HepG2 (cell line): ENCODE results near the gene P3H3. TPM values are rescaled to one million over a fixed set of nuclear protein-coding genes. Genes with fewer than 3 reads are reported as not detected.

Source experiments
- ADNP ChIP-seq: sonication (generic); formaldehyde crosslinking; IDR thresholded peaks from 2 replicates; pipeline ENCODE4 v1.4.0; 2020; ENCODE audit warnings: missing genetic modification reagents
- AKNA ChIP-seq: sonication (generic); formaldehyde crosslinking; IDR thresholded peaks from 2 replicates; pipeline ENCODE4 v1.4.0; 2020; ENCODE audit warnings: missing genetic modification reagents, borderline replicate concordance
- EED ChIP-seq: sonication (generic); formaldehyde crosslinking; IDR thresholded peaks from 2 replicates; pipeline ENCODE4 v1.5.0; 2020; ENCODE audit warnings: mild to moderate bottlenecking, missing genetic modification reagents
- HIC2 ChIP-seq: sonication (generic); formaldehyde crosslinking; IDR thresholded peaks from 2 replicates; pipeline ENCODE4 v1.9.0; 2022; ENCODE audit warnings: low read depth, missing genetic modification reagents
- MXD4 ChIP-seq: IDR thresholded peaks from 2 replicates; pipeline ENCODE4 v1.6.1; 2016; ENCODE audit warnings: mild to moderate bottlenecking, missing biosample characterization, missing genetic modification reagents
- MXI1 ChIP-seq: IDR thresholded peaks from 3 replicates; pipeline ENCODE4 v1.6.1; 2012; ENCODE audit warnings: low read depth, low read length, inconsistent platforms, borderline replicate concordance
- NFE2 ChIP-seq: sonication (generic); formaldehyde crosslinking; IDR thresholded peaks from 2 replicates; pipeline ENCODE4 v1.4.0; 2020; ENCODE audit warnings: missing genetic modification reagents
- NFIB ChIP-seq: sonication (generic); formaldehyde crosslinking; IDR thresholded peaks from 2 replicates; pipeline ENCODE4 v1.9.0; 2021; ENCODE audit warnings: missing genetic modification reagents, mild to moderate bottlenecking, borderline replicate concordance
- PAWR ChIP-seq: sonication (generic); formaldehyde crosslinking; IDR thresholded peaks from 2 replicates; pipeline ENCODE4 v1.4.0; 2020; ENCODE audit warnings: missing genetic modification reagents, mild to moderate bottlenecking, borderline replicate concordance
- REPIN1 ChIP-seq: sonication (generic); formaldehyde crosslinking; IDR thresholded peaks from 2 replicates; pipeline ENCODE4 v1.8.0; 2022; ENCODE audit warnings: missing genetic modification reagents, low read depth, mild to moderate bottlenecking, borderline replicate concordance
- SKI ChIP-seq: fragments of 450-650 bp; IDR thresholded peaks from one replicate; pipeline ENCODE4 v1.6.1; 2018; ENCODE audit warnings: mild to moderate bottlenecking; ENCODE audit not compliant: partially characterized antibody
- SMC3 ChIP-seq: IDR thresholded peaks from 2 replicates; pipeline ENCODE4 v1.6.1; 2011; ENCODE audit warnings: low read length, improper control_type of control experiment
- TBL1XR1 ChIP-seq: fragments of 150-350 bp; IDR thresholded peaks from 2 replicates; pipeline ENCODE4 v1.6.1; 2014; ENCODE audit warnings: borderline replicate concordance, low read length; ENCODE audit not compliant: partially characterized antibody
- TEAD2 ChIP-seq: sonication (generic); formaldehyde crosslinking; IDR thresholded peaks from 2 replicates; pipeline ENCODE4 v1.9.0; 2021; ENCODE audit warnings: missing genetic modification reagents
- XBP1 ChIP-seq: sonication (generic); formaldehyde crosslinking; IDR thresholded peaks from 2 replicates; pipeline ENCODE4 v1.5.0; 2020; ENCODE audit warnings: missing genetic modification reagents
- ZMYM4 ChIP-seq: sonication (generic); formaldehyde crosslinking; IDR thresholded peaks from 2 replicates; pipeline ENCODE4 v1.8.1; 2023; ENCODE audit warnings: mild to moderate bottlenecking, missing genetic modification reagents
- ZNF274 ChIP-seq: sonication (generic); formaldehyde crosslinking; IDR thresholded peaks from 2 replicates; pipeline ENCODE4 v1.5.1; 2020; ENCODE audit warnings: mild to moderate bottlenecking, missing genetic modification reagents
- ZNF276 ChIP-seq: sonication (generic); formaldehyde crosslinking; IDR thresholded peaks from 2 replicates; pipeline ENCODE4 v1.4.0; 2020; ENCODE audit warnings: mild to moderate bottlenecking, low read depth, missing genetic modification reagents
- ZNF317 ChIP-seq: sonication (generic); formaldehyde crosslinking; IDR thresholded peaks from 2 replicates; pipeline ENCODE4 v1.5.0; 2020; ENCODE audit warnings: mild to moderate bottlenecking, missing genetic modification reagents
- ZNF468 ChIP-seq: sonication (generic); formaldehyde crosslinking; IDR thresholded peaks from 2 replicates; pipeline ENCODE4 v1.8.0; 2022; ENCODE audit warnings: mild to moderate bottlenecking, moderate library complexity, missing genetic modification reagents
- ZNF589 ChIP-seq: sonication (generic); formaldehyde crosslinking; conservative IDR thresholded peaks from 2 replicates; pipeline ENCODE4 v1.8.0; 2022; ENCODE audit warnings: mild to moderate bottlenecking, moderate library complexity, missing genetic modification reagents
- ZNF780A ChIP-seq: sonication (generic); formaldehyde crosslinking; IDR thresholded peaks from 2 replicates; pipeline ENCODE4 v1.8.0; 2022; ENCODE audit warnings: mild to moderate bottlenecking, missing genetic modification reagents, moderate library complexity
- polyA plus RNA-seq, 8 experiments: library from polyadenylated mRNA; depleted of rRNA in 3 of 8; stranded (reverse) in 7 of 8; unstranded in 1 of 8; fragments of >200 nt; fragmentation: Illumina TruSeq in 4 of 8; extraction: Trizol in 4 of 8; gene quantifications; 2 replicates each; pipeline versions ENCODE4 v1.2.1 to v1.2.3, GENCODE V29; 2011 to 2016; ENCODE audit warnings: low read depth in 4 of 8, missing spikeins in 1 of 8, mixed read lengths in 1 of 8; ENCODE audit not compliant: insufficient read depth in 1 of 8
- total RNA-seq, 5 experiments: library from RNA; depleted of rRNA; stranded (reverse); fragments of >200 nt; fragmentation: Illumina TruSeq; extraction: Trizol; gene quantifications; 2 replicates each; pipeline ENCODE4 v1.2.3, GENCODE V29; 2016; ENCODE audit warnings: low read depth in 1 of 5

Gene P3H3
- total and polyA plus RNA-seq, 2 of the 13 experiments (the other 11 are each of a cell fraction or from before 2014, with no cell fraction given) = 20.1 to 20.5 TPM

GRCh38 chr12:6851153-6851920 is 23.1 kb downstream of the P3H3 start, which contains the start of gene CDCA3 (continued):
- TF ChIP-seq AKNA (CRISPR knock-in tag) (0 out of 2 replicates have a peak, but pooled peaks have one; percentile 49), ADNP (CRISPR knock-in tag) (no peak), REPIN1 (CRISPR knock-in tag) (peak; percentile 48; the same call in 1 of the 2 replicates), MXD4 (CRISPR knock-in tag) (peak; percentile 32; the same call in 1 of the 2 replicates), TBL1XR1 (no peak), EED (CRISPR knock-in tag) (no peak), SKI (no peak), HIC2 (CRISPR knock-in tag) (no peak; the same call in 1 of the 2 replicates), ZNF589 (CRISPR knock-in tag) (no peak; the same call in none of the 2 replicates), ZNF274 (CRISPR knock-in tag) (no peak), ZNF276 (0 out of 2 replicates have a peak, but pooled peaks have one; percentile 6), ZNF317 (CRISPR knock-in tag) (no peak), SMC3 (no peak), MXI1 (peak; percentile 95; the same call in 2 of the 3 replicates), PAWR (CRISPR knock-in tag) (no peak), ZNF468 (no peak), ZNF780A (no peak), ZMYM4 (CRISPR knock-in tag) (peak; percentile 13; the same call in 1 of the 2 replicates), NFIB (CRISPR knock-in tag) (no peak), XBP1 (no peak), NFE2 (CRISPR knock-in tag) (no peak), TEAD2 (CRISPR knock-in tag) (no peak)
